Measurements from ENCODE around the gene CCDC142.
"Not testable (repeated sequence)": the region's sequence is repeated elsewhere in the genome, so short reads cannot be mapped to it uniquely, and the experiment has no call there.

Gene CCDC142

DNA sequence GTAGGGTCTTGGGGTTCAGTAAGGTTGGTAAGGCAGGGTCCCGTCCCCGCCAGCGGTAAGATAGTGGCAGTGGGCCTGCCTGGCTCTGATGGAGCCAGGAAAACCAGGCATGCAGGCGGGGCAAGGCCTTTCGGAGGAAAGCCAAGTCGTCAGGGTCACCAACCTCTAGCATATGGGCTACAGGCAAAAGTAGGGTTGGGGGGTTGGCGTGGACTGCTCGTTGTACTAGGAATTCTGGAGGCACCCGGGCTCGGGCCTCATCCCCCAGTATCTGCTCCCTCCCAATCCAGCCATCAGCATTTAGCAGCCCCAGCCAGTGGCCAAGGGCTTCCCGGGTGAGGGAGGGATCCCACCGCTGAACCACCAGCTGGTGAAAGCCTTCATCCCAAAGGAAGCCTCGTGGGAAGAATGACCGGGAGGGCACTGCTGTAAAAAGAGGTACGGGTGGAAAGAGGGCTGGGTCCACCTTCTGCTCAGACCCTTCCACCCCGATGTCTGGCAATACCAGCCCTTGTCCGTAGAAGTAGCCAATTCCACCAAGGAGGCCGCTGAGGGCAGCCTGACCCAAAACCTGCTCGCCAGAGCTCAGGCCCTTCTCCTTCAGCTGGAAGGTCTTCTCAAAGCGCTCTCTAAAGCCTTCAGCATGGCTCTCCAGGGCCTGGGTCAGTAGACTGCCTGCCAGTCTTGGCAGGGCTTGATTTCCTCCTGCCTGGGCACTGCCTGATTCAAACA lies 20.6 kb downstream of the CCDC142 start:
- DNase-seq = no peak

- DNase-seq = no peak
Observed at GRCh38 chr2:74461187-74462053, 21.4 kb downstream of the CCDC142 start.

DNA sequence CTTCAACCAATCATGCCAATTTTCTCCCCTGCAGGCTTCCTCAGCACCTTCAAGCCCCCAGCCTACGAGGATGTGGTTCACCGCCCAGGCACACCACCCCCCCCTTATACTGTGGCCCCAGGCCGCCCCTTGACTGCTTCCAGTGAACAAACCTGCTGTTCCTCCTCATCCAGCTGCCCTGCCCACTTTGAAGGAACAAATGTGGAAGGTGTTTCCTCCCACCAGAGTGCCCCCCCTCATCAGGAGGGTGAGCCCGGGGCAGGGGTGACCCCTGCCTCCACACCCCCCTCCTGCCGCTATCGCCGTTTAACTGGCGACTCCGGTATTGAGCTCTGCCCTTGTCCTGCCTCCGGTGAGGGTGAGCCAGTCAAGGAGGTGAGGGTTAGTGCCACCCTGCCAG lies 22.6 kb downstream of the CCDC142 start:
- DNase-seq = not testable (repeated sequence)

DNA sequence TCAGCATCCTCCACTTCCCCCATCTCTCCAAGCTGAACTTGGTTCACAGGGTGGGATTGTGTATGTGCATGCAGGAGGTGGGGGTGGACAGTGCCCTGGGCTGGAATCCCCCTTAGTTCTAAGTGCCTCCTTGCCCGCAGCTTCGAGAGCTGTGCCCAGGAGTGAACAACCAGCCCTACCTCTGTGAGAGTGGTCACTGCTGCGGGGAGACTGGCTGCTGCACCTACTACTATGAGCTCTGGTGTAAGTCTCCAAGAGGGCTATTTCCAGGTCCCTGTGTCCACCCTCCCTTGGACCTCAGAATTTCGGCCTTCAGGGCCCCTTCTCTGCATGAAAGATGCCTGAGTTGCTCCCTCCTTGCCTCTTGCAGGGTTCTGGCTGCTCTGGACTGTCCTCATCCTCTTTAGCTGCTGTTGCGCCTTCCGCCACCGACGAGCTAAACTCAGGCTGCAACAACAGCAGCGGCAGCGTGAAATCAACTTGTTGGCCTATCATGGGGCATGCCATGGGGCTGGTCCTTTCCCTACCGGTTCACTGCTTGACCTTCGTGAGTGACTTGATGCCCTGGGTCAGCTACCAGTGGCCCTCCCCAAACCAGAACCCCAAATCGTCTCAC lies 23.2 kb downstream of the CCDC142 start:
- DNase-seq = not testable (repeated sequence)

DNA sequence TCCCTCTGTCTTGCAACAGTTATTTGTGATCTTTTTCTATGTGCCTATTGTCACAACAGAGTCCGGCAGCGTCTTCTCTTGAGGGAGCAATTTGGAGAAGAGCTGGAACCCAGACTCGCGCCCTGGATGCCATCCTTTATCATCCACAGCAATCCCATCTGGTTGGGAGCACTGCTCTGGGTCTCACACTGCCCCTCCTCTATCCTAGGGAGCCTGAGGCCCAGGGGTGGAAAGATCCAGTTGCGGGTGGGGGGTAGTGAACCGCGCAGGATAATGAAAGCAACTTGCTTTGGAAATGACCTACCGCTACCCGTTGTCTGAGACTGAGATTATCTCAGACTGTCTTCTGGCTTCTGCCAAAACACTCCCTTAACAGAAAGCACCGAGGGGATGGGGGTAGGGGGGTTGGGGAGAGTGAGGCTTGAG lies 23.8 kb downstream of the CCDC142 start:
- no peak for DNase-seq

- peak; percentile 100 for DNase-seq
Observed at GRCh38 chr2:74458132-74458937, 24.5 kb downstream of the CCDC142 start, which contains the start of gene WBP1. Gene WBP1, plus strand, starts transcription at chr2:74458438. Its CDS starts 165 bp downstream, at chr2:74458603.

GRCh38 chr2:74457549-74458131 lies 25.2 kb downstream of the CCDC142 start:
- peak; percentile 62 for DNase-seq

GRCh38 chr2:74457129-74457548 lies 25.7 kb downstream of the CCDC142 start:
- no peak for DNase-seq

- peak; percentile 94 for DNase-seq
Observed at GRCh38 chr2:74454654-74455511, 27.9 kb downstream of the CCDC142 start, which contains the start of gene INO80B. Gene INO80B, plus strand, starts transcription at chr2:74455087. Its CDS starts 30 bp downstream, at chr2:74455117.

DNA sequence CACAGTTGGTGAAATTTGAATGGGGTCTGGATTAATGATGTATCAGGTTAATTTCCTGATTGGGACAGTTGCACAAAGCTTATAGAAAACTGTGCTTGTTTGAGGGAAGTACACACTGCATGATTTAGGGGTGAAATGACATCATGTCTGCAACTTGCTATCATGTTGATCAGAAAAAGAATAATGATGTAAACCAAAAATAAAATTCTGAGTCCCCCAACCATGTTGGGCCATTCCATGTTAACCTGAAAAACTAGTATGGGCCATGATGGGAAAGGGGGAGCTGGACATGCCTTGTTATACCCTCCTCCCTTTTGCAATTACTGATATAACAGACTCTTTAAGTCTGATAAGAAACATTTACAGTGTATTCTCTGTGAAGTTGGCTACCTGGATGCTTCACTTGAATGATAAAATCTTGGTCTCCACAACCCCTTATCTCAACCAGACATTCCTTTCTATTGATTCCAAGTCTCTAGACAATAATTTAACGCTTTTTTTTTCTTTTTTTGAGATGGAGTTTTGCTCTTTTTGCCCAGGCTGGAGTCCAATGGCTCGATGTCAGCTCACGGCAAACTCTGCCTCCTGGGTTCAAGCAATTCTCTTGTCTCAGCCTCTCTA lies 32.1 kb downstream of the CCDC142 start:
- DNase-seq = no peak

- DNase-seq = no peak
Observed at GRCh38 chr2:74448771-74449170, 34.0 kb downstream of the CCDC142 start.

DNA sequence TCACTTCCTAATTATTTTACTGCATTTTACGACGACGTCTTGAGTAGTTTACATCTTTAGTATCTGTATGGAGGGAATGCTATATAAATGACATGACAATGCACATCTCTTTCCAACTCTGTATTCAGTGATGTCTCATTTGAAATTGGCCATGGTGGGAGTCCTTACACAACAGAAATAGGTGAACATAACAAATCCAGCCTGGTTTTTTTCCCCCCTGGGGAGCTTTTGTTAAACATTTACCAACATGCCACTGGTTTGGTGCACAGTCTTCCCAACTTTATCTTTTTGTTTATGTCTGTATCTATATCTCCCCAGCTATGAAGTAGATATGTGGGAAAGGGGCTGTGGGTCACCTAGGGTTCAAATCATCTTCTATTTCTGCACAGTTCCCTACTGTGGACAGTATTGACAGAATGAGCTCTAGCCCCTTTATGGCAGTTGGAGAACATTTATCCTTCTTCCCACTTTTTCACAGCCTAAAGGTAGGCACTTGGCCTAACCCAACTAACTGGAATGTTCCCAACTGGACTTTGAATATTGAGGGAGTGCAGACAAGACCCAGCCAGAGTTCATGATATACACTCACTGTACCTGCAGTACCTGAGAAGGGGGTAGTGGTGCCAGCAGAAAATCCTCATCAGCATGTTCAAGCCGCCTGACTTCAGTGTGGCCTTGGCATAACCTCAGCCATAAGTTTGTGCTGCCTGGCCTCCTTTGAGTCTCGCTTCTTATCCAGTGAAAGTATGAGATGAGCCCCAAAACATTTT lies 35.4 kb downstream of the CCDC142 start:
- no peak for DNase-seq

DNA sequence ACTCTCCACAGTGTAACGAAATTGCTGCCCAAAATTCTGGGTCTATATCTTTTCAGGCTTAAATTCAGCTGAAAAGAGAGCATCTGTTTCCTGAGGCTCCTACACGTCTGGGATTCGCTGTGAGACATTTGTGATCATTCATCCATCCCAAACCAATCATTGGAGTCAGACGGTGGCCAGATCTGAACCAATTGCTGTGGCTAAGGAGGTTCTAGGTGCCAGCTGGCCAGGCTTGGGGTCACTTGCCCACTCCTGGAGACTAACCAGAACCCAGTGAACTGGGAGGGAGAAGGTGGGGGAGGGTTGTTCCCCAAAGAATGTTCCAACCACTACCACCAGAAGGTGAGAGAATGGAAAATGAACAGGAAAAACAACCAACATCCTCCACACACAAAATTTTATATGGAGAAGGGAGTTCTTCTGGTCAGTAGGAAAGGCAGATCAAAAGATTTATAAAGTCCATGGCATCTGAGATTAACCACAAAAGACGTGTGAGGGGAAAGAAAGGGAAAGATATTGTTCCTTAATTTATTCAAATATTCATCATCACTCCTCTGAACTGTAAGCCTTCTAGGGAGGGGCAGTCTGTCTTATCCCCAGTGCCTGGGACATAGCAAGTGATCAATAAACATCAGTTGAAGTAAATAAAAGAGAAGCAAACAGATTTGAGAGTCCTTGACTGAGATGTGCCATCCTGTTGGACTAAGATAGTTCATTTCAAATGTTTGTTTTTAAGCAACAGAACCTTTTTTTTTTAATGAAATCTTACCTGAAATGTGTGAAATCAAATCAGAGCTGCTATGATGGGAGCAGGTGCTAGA lies 38.1 kb downstream of the CCDC142 start:
- DNase-seq = no peak

- DNase-seq = not testable (repeated sequence)
Observed at GRCh38 chr2:74442483-74443297, 40.1 kb downstream of the CCDC142 start.

DNA sequence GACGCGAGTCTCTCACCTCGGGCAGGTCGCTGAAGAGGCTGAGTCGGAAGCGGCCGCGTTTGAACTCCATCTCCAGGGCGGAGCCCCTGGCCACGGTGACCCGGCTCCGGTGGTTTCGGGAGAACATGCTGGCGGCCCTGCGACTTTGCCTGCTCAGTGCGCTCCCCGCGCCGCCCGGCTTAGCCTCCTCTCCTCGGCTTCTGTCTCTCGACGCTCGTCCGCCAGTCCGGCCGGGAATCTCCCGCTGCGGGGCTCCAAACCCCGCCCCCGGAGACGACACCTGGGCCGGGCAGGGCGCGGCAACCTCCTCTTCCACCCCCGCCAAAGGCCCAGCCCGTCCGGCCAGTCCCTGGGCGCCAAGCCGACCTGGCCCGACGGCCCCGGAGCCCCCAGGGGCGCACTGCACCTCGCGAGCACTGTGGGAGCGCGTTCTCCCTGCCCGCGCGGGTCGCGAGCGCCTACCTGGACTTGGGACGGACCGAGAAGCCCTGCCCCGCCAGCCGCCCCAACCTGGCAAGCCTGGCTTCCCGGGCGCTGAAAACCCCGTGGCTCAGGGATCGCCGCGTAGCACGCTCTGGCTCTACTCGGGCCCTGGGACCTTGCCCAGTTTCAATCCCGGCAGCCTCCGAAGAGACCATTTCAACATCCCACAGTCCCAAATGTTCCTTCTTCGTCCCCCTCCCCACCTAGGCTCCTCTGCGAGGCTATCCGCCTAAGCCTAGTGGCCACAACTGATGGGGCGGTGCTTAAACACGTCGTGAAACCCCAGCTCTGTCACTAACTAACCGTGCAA lies 40.9 kb downstream of the CCDC142 start, which contains the start of gene RTKN:
Gene RTKN, minus strand, starts transcription at position 248 of the 793 bp plus-strand sequence. Its CDS starts 121 bp downstream, at position 127.
- DNase-seq = no peak

GRCh38 chr2:74441170-74441689 lies 41.6 kb downstream of the CCDC142 start:
- DNase-seq = no peak

Measured in GDM1 (cell line).